DND-41 (cell line): ENCODE measurements around the gene NCS1.

ENCODE experiments used
- ATAC-seq: fragments of 200-7000 bp; cut with Tn5 transposase; 3 replicates; pipeline ENCODE4 v1.9.1; 2021; ENCODE audit warnings: low read depth; ENCODE audit not compliant: insufficient read depth
- DNase-seq: peaks from one replicate; pipeline ENCODE4 v3.0.0-alpha.2; 2020
- H2AFZ ChIP-seq: 2 replicates; pipeline ENCODE4 v1.6.0; 2012; ENCODE audit warnings: low read depth, low read length
- H3K27ac ChIP-seq: 2 replicates; pipeline ENCODE4 v1.5.1; 2012; ENCODE audit warnings: low read length, inconsistent platforms
- H3K27me3 ChIP-seq: fragments of 200-600 bp; sonication (generic); 2 replicates; pipeline ENCODE4 v1.6.0; 2012; ENCODE audit warnings: low read length, mild to moderate bottlenecking, inconsistent platforms; ENCODE audit not compliant: insufficient read depth, poor library complexity
- H3K36me3 ChIP-seq: 2 replicates; pipeline ENCODE4 v1.5.1; 2012; ENCODE audit warnings: low read length, inconsistent platforms; ENCODE audit not compliant: insufficient read depth
- H3K4me1 ChIP-seq: 2 replicates; pipeline ENCODE4 v1.5.1; 2012; ENCODE audit warnings: mild to moderate bottlenecking, low read length; ENCODE audit not compliant: insufficient read depth
- H3K4me2 ChIP-seq: 2 replicates; pipeline ENCODE4 v1.6.0; 2012; ENCODE audit warnings: mild to moderate bottlenecking, moderate library complexity, low read length, inconsistent platforms; ENCODE audit not compliant: insufficient read depth
- H3K4me3 ChIP-seq, 2 experiments: fragments of 200-600 bp in 1 of 2; shearing (Covaris generic) in 1 of 2; 2 replicates each; pipeline ENCODE4 v1.5.1; 2012 to 2016; ENCODE audit warnings: inconsistent platforms in 2 of 2, low read length in 2 of 2, mild to moderate bottlenecking in 2 of 2, low read depth in 1 of 2, moderate library complexity in 1 of 2
- H3K79me2 ChIP-seq: 2 replicates; pipeline ENCODE4 v1.6.0; 2012; ENCODE audit warnings: low read length, inconsistent platforms; ENCODE audit not compliant: insufficient read depth
- H3K9ac ChIP-seq: 2 replicates; pipeline ENCODE4 v1.6.0; 2012; ENCODE audit warnings: low read depth, mild to moderate bottlenecking, inconsistent platforms, low read length, moderate library complexity
- H3K9me3 ChIP-seq: 2 replicates; pipeline ENCODE4 v1.5.1; 2012; ENCODE audit warnings: low read length, moderate library complexity, mild to moderate bottlenecking, inconsistent platforms; ENCODE audit not compliant: insufficient read depth, severe bottlenecking
- H4K20me1 ChIP-seq: 2 replicates; pipeline ENCODE4 v1.6.0; 2012; ENCODE audit warnings: low read length; ENCODE audit not compliant: insufficient read depth
- CTCF ChIP-seq: IDR thresholded peaks from 2 replicates; pipeline ENCODE4 v1.5.1; 2012; ENCODE audit warnings: borderline replicate concordance, low read length, moderate library complexity, mild to moderate bottlenecking; ENCODE audit not compliant: poor library complexity, severe bottlenecking; ENCODE audit errors: extremely low read depth
- EZH2 ChIP-seq: IDR thresholded peaks from 3 replicates; pipeline ENCODE4 v1.6.1; 2012; ENCODE audit warnings: borderline replicate concordance, low read depth, mild to moderate bottlenecking, moderate library complexity, low read length, inconsistent platforms; ENCODE audit not compliant: severe bottlenecking

Gene NCS1

DNA sequence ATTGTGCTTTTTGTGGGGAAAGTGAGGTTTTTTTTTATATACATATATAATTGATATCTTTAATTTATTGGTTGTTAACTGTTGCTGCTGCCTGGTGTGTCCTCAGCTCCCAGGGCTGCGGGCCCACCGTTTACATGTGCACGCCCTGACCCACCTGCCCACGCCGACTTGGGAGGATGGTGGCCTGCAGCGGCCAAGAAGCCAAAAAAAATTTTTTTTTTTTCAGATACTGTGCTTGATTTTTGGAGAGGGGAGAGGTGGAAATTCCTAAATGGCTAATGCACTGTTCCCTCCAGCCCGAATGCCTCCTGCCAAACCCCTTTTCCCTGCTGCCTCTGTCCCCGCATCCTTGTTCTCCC is 61.4 kb downstream of the NCS1 start:
- H2AFZ ChIP-seq, result no peak overlapping the region
- H4K20me1 ChIP-seq, result no peaks in the 10 kb centered on the region
- ATAC-seq (no peak), DNase-seq (no peak)
- no peak overlapping the region for H3K9ac ChIP-seq
- TF ChIP-seq EZH2 (no peak), CTCF (no peak)
- no peaks in the 10 kb centered on the region for H3K9me3 ChIP-seq
- H3K27ac ChIP-seq, result no peak overlapping the region
- no peaks in the 10 kb centered on the region for H3K79me2 ChIP-seq
- H3K36me3 ChIP-seq, result no peaks in the 10 kb centered on the region
- no peaks in the 10 kb centered on the region for H3K27me3 ChIP-seq
- H3K4me2 ChIP-seq, result no peak overlapping the region
- no peak overlapping the region for H3K4me3 ChIP-seq
- peaks cover 4% of the 10 kb centered on the region; the same call in 1 of the 2 replicates for H3K4me1 ChIP-seq

DNA sequence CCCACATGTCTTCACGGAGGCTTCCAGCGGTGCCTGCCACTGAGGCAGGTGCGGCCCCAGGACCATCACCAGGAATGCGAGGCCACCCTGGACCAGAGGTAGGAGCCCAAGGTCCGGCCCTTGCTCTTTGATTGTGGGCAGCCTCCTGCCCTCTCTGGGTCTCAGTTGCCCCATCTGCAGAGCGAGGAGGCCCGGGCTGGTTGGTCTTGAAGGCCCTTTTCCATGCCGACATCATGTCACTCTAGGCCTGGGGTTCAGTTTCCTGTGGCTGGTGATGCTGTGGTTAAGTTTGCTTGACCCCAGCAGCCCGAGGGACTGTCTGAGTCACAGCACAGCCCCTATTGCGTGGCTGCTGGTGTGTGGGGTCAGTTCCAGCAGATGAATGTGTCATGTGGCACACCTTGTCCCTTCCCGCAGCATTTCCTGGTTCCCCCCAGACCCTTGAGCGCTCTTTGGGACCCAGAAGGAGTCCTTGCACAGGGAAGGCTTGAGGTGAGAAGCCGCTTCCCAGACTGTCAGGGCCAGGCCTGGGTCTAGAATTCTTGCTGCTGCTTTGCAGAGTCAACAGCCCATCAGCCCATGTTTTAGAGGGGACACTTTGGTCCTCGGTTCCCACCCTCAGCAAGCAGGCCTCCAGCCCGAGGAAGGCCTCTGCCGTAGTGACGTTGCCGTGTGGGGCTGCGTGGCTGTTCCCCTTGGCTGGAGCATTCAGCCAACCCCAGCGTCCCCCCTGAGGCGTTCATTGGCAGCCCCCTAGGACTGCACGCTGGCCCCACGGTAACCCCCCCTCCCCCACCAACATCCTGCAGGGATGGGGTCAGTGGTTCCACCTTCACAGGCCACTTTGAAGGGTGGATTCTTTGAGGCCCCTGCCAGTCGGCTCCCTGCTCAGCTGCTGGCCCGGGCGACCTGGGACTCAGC is 62.4 kb downstream of the NCS1 start:
- TF ChIP-seq EZH2 (no peak), CTCF (no peak)
- H2AFZ ChIP-seq, result no peak overlapping the region
- H3K36me3 ChIP-seq, result no peaks in the 10 kb centered on the region
- no peak for ATAC-seq
- H3K79me2 ChIP-seq, result no peaks in the 10 kb centered on the region
- peaks cover 4% of the 10 kb centered on the region; the same call in 1 of the 2 replicates for H3K4me1 ChIP-seq
- no peak for DNase-seq
- no peak overlapping the region for H3K9ac ChIP-seq
- H3K27me3 ChIP-seq, result no peaks in the 10 kb centered on the region
- no peak overlapping the region for H3K4me3 ChIP-seq
- H3K4me2 ChIP-seq, result no peak overlapping the region
- no peaks in the 10 kb centered on the region for H3K9me3 ChIP-seq
- no peaks in the 10 kb centered on the region for H4K20me1 ChIP-seq
- no peak overlapping the region for H3K27ac ChIP-seq

GRCh38 chr9:130235558-130236435 is 63.6 kb downstream of the NCS1 start:
- peak; percentile 71 for ATAC-seq
- H3K9ac ChIP-seq, result no peak overlapping the region
- peak; percentile 70 for DNase-seq
- H3K27ac ChIP-seq, result no peak overlapping the region
- H3K36me3 ChIP-seq, result no peaks in the 10 kb centered on the region
- H3K4me3 ChIP-seq, result no peak overlapping the region
- H2AFZ ChIP-seq, result peak overlapping the region; percentile 31; the same call in 1 of the 2 replicates
- H3K27me3 ChIP-seq, result no peaks in the 10 kb centered on the region
- H3K4me1 ChIP-seq, result peaks cover 7% of the 10 kb centered on the region
- TF ChIP-seq EZH2, result no peak
- TF ChIP-seq CTCF, result peak; percentile 95
- H3K4me2 ChIP-seq, result peak overlapping the region; percentile 41; the same call in 1 of the 2 replicates
- no peaks in the 10 kb centered on the region for H3K79me2 ChIP-seq
- H3K9me3 ChIP-seq, result no peaks in the 10 kb centered on the region
- no peaks in the 10 kb centered on the region for H4K20me1 ChIP-seq
